SK-N-SH (cell line): ENCODE measurements around the gene CYP26A1. TPM values are rescaled to one million over a fixed set of nuclear protein-coding genes. Genes with fewer than 3 reads are reported as not detected.
A peak's percentile ranks its signal among the peaks of the same experiment; 100 is the strongest.

Experiments used
- CTCF ChIA-PET: fragments of 300-600, 350-600 bp; formaldehyde crosslinking; extraction: SDS; loops from one replicate; lab custom pipeline; 2021; lab: Yijun Ruan, JAX
- POLR2A ChIA-PET: fragments of 350-600 bp; sonication (Branson Sonifier 250); formaldehyde crosslinking; extraction: SDS; loops from one replicate; lab custom pipeline; 2020; ENCODE audit warnings: antibody characterized with exemption, inconsistent platforms; lab: Yijun Ruan, JAX
- DNase-seq: peaks from one replicate; pipeline ENCODE4 v3.0.0; 2012
- H2AFZ ChIP-seq: fragments of 200-600 bp; sonication (generic); 2 replicates; pipeline ENCODE4 v1.8.1; 2016; ENCODE audit warnings: antibody characterized with exemption, mild to moderate bottlenecking, low read depth
- H3F3A ChIP-seq: fragments of 200-600 bp; sonication (generic); replicated peaks from 2 replicates; pipeline ENCODE3; 2016; ENCODE audit warnings: antibody characterized with exemption, mild to moderate bottlenecking; ENCODE audit not compliant: insufficient read depth
- H3K27ac ChIP-seq, 2 experiments: fragments of 200-500 bp in 1 of 2; fragments of 200-600 bp in 1 of 2; sonication (Bioruptor generic) in 1 of 2; sonication (generic), shearing (Covaris generic) in 1 of 2; 2 replicates each; pipeline versions ENCODE4 v1.5.1 to v1.6.1; 2014 to 2016; ENCODE audit warnings: low read depth in 2 of 2, inconsistent platforms in 1 of 2, low read length in 1 of 2, mild to moderate bottlenecking in 1 of 2, mixed read lengths in 1 of 2
- H3K27me3 ChIP-seq: fragments of 200-600 bp; sonication (generic), shearing (Covaris generic); 2 replicates; pipeline ENCODE4 v1.6.1; 2016; ENCODE audit warnings: mixed run types; ENCODE audit not compliant: insufficient read depth
- H3K36me3 ChIP-seq, 2 experiments: fragments of 200-500 bp in 1 of 2; fragments of 200-600 bp in 1 of 2; sonication (Bioruptor generic) in 1 of 2; sonication (generic) in 1 of 2; replicated peaks in 1 of 2; 2 replicates each; pipeline versions ENCODE3 to v1.5.1; 2014 to 2016; ENCODE audit warnings: low read length in 1 of 2, mild to moderate bottlenecking in 1 of 2; ENCODE audit not compliant: insufficient read depth in 2 of 2, control insufficient read depth in 1 of 2
- H3K4me1 ChIP-seq, 2 experiments: fragments of 200-500 bp in 1 of 2; fragments of 200-600 bp in 1 of 2; sonication (Bioruptor generic) in 1 of 2; sonication (generic), shearing (Covaris generic) in 1 of 2; 2 replicates each; pipeline versions ENCODE4 v1.5.1 to v1.6.1; 2014 to 2016; ENCODE audit warnings: low read depth in 1 of 2, low read length in 1 of 2, mixed run types in 1 of 2; ENCODE audit not compliant: insufficient read depth in 2 of 2, control insufficient read depth in 1 of 2
- H3K4me2 ChIP-seq: fragments of 200-600 bp; sonication (generic), shearing (Covaris generic); 2 replicates; pipeline ENCODE4 v1.6.1; 2017; ENCODE audit warnings: mixed run types
- H3K4me3 ChIP-seq, 2 experiments: fragments of 200-500 bp in 1 of 2; fragments of 200-600 bp in 1 of 2; sonication (Bioruptor generic) in 1 of 2; sonication (generic), shearing (Covaris generic) in 1 of 2; 2 replicates each; pipeline versions ENCODE4 v1.5.1 to v1.8.1; 2014 to 2016; ENCODE audit warnings: low read depth in 2 of 2, inconsistent platforms in 1 of 2, low read length in 1 of 2, mild to moderate bottlenecking in 1 of 2, mixed read lengths in 1 of 2, moderate library complexity in 1 of 2
- H3K79me2 ChIP-seq: fragments of 200-600 bp; sonication (generic); 2 replicates; pipeline ENCODE4 v1.8.1; 2017; ENCODE audit warnings: mild to moderate bottlenecking; ENCODE audit not compliant: insufficient read depth
- H3K9ac ChIP-seq: fragments of 200-600 bp; sonication (generic); 2 replicates; pipeline ENCODE4 v1.6.1; 2017; ENCODE audit warnings: mixed run types
- H3K9me2 ChIP-seq: fragments of 200-600 bp; sonication (generic); 2 replicates; pipeline ENCODE4 v1.6.1; 2017; ENCODE audit warnings: mixed run types
- H3K9me3 ChIP-seq: fragments of 200-600 bp; sonication (generic); 2 replicates; pipeline ENCODE4 v1.6.1; 2017; ENCODE audit warnings: mixed run types, mild to moderate bottlenecking, moderate library complexity
- H4K20me1 ChIP-seq: fragments of 200-600 bp; sonication (generic); 2 replicates; pipeline ENCODE4 v1.6.1; 2017; ENCODE audit warnings: mild to moderate bottlenecking, mixed run types; ENCODE audit not compliant: insufficient read depth
- CHD2 ChIP-seq: fragments of 150-350 bp; IDR thresholded peaks from 2 replicates; pipeline ENCODE4 v1.6.1; 2018; ENCODE audit warnings: low read length; ENCODE audit not compliant: partially characterized antibody
- FOXM1 ChIP-seq: IDR thresholded peaks from 2 replicates; pipeline ENCODE4 v1.4.0; 2012; ENCODE audit warnings: low read depth, mild to moderate bottlenecking
- MEF2A ChIP-seq: IDR thresholded peaks from 2 replicates; pipeline ENCODE4 v1.4.0; 2012; ENCODE audit warnings: low read depth, borderline replicate concordance
- POLR2AphosphoS5 ChIP-seq: IDR thresholded peaks from 2 replicates; pipeline ENCODE4 v1.6.1; 2012; ENCODE audit warnings: low read depth, low read length
- RAD21 ChIP-seq: IDR thresholded peaks from 2 replicates; pipeline ENCODE4 v1.6.1; 2012; ENCODE audit warnings: mild to moderate bottlenecking, low read length
- RCOR1 ChIP-seq: fragments of 150-350 bp; IDR thresholded peaks from 2 replicates; pipeline ENCODE4 v1.6.1; 2017; ENCODE audit warnings: antibody characterized with exemption, low read length
- SIN3A ChIP-seq: IDR thresholded peaks from 2 replicates; pipeline ENCODE4 v1.6.1; 2012; ENCODE audit warnings: low read depth, mild to moderate bottlenecking, low read length, moderate library complexity, borderline replicate concordance
- TCF12 ChIP-seq: IDR thresholded peaks from 2 replicates; pipeline ENCODE4 v1.4.0; 2012
- TEAD4 ChIP-seq: IDR thresholded peaks from 2 replicates; pipeline ENCODE4 v1.4.0; 2012; ENCODE audit warnings: mild to moderate bottlenecking, borderline replicate concordance; ENCODE audit not compliant: insufficient read depth
- WGBS: methylation state at CpG from one replicate; pipeline ENCODE4 v1.1.6; 2017; ENCODE audit warnings: low lambda C conversion rate; 5-methylcytosine and 5-hydroxymethylcytosine counted together
- polyA plus RNA-seq, 3 experiments: library from polyadenylated mRNA; depleted of rRNA; stranded (reverse); fragments of >200 nt; gene quantifications; 2 replicates each; pipeline ENCODE4 v1.2.3, GENCODE V29; 2012
- TF ChIP-seq, protein P1 (sequence below): IDR thresholded peaks from 2 replicates; pipeline ENCODE4 v1.4.0; 2012; ENCODE audit warnings: low read depth, borderline replicate concordance
- TF ChIP-seq, protein P2 (sequence below): IDR thresholded peaks from 2 replicates; pipeline ENCODE4 v1.6.1; 2012; ENCODE audit warnings: mild to moderate bottlenecking, low read depth, low read length, moderate library complexity
- TF ChIP-seq, protein P3 (sequence below): IDR thresholded peaks from 2 replicates; pipeline ENCODE4 v1.4.0; 2012; ENCODE audit warnings: low read depth
- TF ChIP-seq, protein P4 (sequence below): IDR thresholded peaks from 2 replicates; pipeline ENCODE4; 2012
- TF ChIP-seq, protein P5 (sequence below): IDR thresholded peaks from 2 replicates; pipeline ENCODE4 v1.4.0; 2012; ENCODE audit warnings: low read depth, borderline replicate concordance

Gene CYP26A1, protein sequence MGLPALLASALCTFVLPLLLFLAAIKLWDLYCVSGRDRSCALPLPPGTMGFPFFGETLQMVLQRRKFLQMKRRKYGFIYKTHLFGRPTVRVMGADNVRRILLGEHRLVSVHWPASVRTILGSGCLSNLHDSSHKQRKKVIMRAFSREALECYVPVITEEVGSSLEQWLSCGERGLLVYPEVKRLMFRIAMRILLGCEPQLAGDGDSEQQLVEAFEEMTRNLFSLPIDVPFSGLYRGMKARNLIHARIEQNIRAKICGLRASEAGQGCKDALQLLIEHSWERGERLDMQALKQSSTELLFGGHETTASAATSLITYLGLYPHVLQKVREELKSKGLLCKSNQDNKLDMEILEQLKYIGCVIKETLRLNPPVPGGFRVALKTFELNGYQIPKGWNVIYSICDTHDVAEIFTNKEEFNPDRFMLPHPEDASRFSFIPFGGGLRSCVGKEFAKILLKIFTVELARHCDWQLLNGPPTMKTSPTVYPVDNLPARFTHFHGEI
- not detected in 2 replicates for polyA plus RNA-seq (2012; rRNA removed)
- not detected in 2 replicates for polyA plus RNA-seq (2012; cell fraction: cytosol; rRNA removed)
- polyA plus RNA-seq (2012; cell fraction: nucleus; rRNA removed) = 0.11 TPM in 1 of 2 replicates, not detected in the other

DNA sequence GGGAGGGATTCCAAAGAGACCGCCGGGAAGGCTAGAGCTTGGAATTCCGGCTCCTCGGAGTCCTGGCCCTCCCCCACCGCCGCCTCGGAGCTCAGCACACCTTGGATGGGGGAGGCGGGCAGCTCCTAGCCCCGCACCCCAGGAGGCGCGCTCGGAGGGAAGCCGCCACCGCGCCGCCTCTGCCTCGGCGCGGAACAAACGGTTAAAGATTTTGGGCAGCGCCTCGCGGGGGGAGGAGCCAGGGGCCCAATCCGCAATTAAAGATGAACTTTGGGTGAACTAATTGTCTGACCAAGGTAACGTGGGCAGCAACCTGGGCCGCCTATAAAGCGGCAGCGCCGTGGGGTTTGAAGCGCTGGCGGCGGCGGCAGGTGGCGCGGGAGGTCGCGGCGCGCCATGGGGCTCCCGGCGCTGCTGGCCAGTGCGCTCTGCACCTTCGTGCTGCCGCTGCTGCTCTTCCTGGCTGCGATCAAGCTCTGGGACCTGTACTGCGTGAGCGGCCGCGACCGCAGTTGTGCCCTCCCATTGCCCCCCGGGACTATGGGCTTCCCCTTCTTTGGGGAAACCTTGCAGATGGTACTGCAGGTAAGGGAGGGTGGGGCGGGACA lies at the start of gene CYP26A1:
CYP26A1 (plus strand) TSS at position 355 of the 608 bp plus-strand sequence; CDS start at position 397, 42 bp downstream.
- Histone ChIP-seq H3K9ac (no peak within 1 kb of the TSS), H3K4me2 (peak within 1 kb of the TSS; percentile 80), H3K9me2 (no peaks in the 10 kb centered on the region), H2AFZ (no peak within 1 kb of the TSS), H3K27ac (no peak within 1 kb of the TSS), H3K79me2 (no peaks in the 10 kb centered on the region), H3F3A (peaks cover 4% of the 10 kb centered on the region), H3K27me3 (peaks cover 49% of the 10 kb centered on the region), H3K4me3 (peak within 1 kb of the TSS; percentile 46 to 58), H3K4me1 (peaks cover 0 to 38% of the 10 kb centered on the region in 2 experiments; a peak in 1 of 4 replicates), H3K36me3 (no peaks in the 10 kb centered on the region), H4K20me1 (no peaks in the 10 kb centered on the region), H3K9me3 (no peaks in the 10 kb centered on the region)
- TF ChIP-seq, protein P1, sequence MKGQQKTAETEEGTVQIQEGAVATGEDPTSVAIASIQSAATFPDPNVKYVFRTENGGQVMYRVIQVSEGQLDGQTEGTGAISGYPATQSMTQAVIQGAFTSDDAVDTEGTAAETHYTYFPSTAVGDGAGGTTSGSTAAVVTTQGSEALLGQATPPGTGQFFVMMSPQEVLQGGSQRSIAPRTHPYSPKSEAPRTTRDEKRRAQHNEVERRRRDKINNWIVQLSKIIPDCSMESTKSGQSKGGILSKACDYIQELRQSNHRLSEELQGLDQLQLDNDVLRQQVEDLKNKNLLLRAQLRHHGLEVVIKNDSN = no peak
- TF ChIP-seq SIN3A (no peak), MEF2A (no peak)
- POLR2A ChIA-PET = no interaction called here
- CTCF ChIA-PET = interaction anchor here (0.8 to 8.6 kb wide), 13 partner anchors 8 to 408 kb away, joined by 3 to 69 read pairs (median 4); partner anchors contain the start of genes CYP26C1 and MYOF
- WGBS = 6% methylated on average over 13 of the region's 52 CpGs
- peak; percentile 64 for DNase-seq

DNA sequence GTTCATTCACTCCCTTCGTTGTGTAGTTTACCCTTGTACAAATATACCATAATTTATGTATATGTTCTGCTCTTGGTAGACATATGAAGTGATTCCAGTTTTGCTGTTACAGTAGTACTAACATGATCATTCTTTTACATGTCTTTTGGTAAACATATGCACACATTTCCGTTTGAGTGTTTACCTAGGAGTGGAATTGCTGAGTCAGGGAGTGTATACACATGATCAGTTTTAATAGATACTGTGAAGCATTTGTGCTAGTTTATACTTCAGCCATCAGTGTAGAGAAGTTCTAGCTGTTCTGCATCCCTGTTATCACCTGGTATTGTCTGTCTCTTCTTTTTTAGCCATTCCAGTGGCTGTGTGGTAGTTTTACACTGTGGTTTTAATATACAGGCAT lies 47.6 kb upstream of the CYP26A1 start:
- H3K27ac ChIP-seq = no peak overlapping the region
- DNase-seq = no peak
- H4K20me1 ChIP-seq = no peaks in the 10 kb centered on the region
- H3K9me2 ChIP-seq = no peaks in the 10 kb centered on the region; the same call in 1 of the 2 replicates
- no peaks in the 10 kb centered on the region for H3K79me2 ChIP-seq
- TF ChIP-seq, protein P2, sequence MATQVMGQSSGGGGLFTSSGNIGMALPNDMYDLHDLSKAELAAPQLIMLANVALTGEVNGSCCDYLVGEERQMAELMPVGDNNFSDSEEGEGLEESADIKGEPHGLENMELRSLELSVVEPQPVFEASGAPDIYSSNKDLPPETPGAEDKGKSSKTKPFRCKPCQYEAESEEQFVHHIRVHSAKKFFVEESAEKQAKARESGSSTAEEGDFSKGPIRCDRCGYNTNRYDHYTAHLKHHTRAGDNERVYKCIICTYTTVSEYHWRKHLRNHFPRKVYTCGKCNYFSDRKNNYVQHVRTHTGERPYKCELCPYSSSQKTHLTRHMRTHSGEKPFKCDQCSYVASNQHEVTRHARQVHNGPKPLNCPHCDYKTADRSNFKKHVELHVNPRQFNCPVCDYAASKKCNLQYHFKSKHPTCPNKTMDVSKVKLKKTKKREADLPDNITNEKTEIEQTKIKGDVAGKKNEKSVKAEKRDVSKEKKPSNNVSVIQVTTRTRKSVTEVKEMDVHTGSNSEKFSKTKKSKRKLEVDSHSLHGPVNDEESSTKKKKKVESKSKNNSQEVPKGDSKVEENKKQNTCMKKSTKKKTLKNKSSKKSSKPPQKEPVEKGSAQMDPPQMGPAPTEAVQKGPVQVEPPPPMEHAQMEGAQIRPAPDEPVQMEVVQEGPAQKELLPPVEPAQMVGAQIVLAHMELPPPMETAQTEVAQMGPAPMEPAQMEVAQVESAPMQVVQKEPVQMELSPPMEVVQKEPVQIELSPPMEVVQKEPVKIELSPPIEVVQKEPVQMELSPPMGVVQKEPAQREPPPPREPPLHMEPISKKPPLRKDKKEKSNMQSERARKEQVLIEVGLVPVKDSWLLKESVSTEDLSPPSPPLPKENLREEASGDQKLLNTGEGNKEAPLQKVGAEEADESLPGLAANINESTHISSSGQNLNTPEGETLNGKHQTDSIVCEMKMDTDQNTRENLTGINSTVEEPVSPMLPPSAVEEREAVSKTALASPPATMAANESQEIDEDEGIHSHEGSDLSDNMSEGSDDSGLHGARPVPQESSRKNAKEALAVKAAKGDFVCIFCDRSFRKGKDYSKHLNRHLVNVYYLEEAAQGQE = no peak
- TF ChIP-seq CHD2 (no peak), RAD21 (no peak), RCOR1 (no peak), SIN3A (no peak), FOXM1 (no peak), TEAD4 (no peak), POLR2AphosphoS5 (no peak), TCF12 (no peak)
- TF ChIP-seq, protein P3, sequence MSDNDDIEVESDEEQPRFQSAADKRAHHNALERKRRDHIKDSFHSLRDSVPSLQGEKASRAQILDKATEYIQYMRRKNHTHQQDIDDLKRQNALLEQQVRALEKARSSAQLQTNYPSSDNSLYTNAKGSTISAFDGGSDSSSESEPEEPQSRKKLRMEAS = no peak
- TF ChIP-seq, protein P4, sequence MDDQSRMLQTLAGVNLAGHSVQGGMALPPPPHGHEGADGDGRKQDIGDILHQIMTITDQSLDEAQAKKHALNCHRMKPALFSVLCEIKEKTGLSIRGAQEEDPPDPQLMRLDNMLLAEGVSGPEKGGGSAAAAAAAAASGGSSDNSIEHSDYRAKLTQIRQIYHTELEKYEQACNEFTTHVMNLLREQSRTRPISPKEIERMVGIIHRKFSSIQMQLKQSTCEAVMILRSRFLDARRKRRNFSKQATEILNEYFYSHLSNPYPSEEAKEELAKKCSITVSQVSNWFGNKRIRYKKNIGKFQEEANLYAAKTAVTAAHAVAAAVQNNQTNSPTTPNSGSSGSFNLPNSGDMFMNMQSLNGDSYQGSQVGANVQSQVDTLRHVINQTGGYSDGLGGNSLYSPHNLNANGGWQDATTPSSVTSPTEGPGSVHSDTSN = no peak
- TF ChIP-seq, protein P5, sequence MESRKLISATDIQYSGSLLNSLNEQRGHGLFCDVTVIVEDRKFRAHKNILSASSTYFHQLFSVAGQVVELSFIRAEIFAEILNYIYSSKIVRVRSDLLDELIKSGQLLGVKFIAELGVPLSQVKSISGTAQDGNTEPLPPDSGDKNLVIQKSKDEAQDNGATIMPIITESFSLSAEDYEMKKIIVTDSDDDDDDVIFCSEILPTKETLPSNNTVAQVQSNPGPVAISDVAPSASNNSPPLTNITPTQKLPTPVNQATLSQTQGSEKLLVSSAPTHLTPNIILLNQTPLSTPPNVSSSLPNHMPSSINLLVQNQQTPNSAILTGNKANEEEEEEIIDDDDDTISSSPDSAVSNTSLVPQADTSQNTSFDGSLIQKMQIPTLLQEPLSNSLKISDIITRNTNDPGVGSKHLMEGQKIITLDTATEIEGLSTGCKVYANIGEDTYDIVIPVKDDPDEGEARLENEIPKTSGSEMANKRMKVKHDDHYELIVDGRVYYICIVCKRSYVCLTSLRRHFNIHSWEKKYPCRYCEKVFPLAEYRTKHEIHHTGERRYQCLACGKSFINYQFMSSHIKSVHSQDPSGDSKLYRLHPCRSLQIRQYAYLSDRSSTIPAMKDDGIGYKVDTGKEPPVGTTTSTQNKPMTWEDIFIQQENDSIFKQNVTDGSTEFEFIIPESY = no peak
- TF ChIP-seq, all 33 proteins: peak for 0
- H2AFZ ChIP-seq = no peak overlapping the region
- no peak overlapping the region for H3K4me3 ChIP-seq
- H3K27me3 ChIP-seq = no peaks in the 10 kb centered on the region
- WGBS = 86% methylated on average over 2 of the region's 2 CpGs
- H3K9ac ChIP-seq = no peak overlapping the region
- peaks cover 22% of the 10 kb centered on the region for H3F3A ChIP-seq
- no peaks in the 10 kb centered on the region for H3K9me3 ChIP-seq
- H3K4me1 ChIP-seq = peaks cover 0 to 16% of the 10 kb centered on the region in 2 experiments; a peak in 3 of 4 replicates
- ChIA-PET POLR2A (no interaction called here), CTCF (no interaction called here)
- H3K4me2 ChIP-seq = no peak overlapping the region
- H3K36me3 ChIP-seq = no peaks in the 10 kb centered on the region
